VCaP (cell line): ENCODE data around the gene ANKRD9.

Experiments used
- H3K27ac ChIP-seq: fragments of 450-650 bp; 2 replicates; pipeline ENCODE4 v1.5.1; 2017
- CTCF ChIP-seq: fragments of 450-650 bp; conservative IDR thresholded peaks from 2 replicates; pipeline ENCODE4 v1.5.1; 2017; ENCODE audit warnings: mild to moderate bottlenecking, moderate library complexity

The ANKRD9 gene

GRCh38 chr14:102539544-102540314 lies 30.2 kb upstream of the ANKRD9 start:
- TF ChIP-seq CTCF: no peak
- H3K27ac ChIP-seq: no peak overlapping the region

DNA sequence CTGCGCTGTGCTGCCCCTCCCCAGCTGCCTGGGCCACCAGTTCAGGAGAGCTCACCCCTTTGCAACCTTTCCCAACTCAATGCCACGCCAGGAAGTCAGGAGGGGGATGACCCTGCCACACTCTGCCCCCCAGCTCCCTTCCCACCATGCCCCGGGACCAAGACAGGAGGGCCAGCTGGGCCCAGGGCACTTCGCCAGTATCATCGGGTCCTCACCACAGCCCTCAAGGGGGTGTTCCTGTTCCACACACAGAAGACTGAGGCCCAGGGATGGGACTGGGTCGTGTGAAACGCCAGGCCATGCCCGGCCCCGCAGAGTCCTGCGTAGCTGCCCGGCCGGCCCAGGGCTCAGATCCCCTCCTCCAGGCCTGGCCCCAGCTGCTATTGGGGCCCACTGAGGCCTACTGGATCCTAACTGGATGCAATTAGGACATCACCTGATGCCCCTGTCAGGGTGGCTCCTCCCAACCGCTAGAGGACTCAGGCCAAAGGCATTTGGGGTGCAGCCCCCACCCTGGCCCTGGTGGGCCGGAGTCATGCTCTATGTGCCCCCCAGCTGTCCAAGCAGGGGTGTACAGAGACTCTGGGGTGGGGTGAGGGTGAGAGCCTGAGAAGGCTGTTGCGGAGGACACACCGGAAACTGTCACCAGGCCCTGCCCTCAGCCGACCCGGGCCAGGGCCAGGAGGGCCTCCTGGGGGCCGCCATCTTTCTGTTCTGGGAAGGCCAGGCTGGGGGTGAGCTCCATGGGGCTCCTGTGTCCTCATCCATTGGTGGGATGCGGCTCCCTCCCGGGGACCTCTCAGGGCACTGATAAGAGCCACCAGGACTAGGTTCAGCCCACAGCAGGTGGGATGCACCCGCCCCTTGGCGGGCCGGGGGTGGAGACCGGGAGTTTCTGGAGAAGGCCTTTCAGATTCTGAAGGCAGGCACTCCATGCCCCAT lies 29.3 kb upstream of the ANKRD9 start:
- no peak for TF ChIP-seq CTCF

GRCh38 chr14:102537981-102538601 lies 28.5 kb upstream of the ANKRD9 start:
- H3K27ac ChIP-seq: no peak overlapping the region
- no peak for TF ChIP-seq CTCF

More for the DNA sequence above, 29.3 kb upstream of the ANKRD9 start:
- H3K27ac ChIP-seq: no peak overlapping the region

- H3K27ac ChIP-seq: no peak overlapping the region
- TF ChIP-seq CTCF: no peak
Observed at GRCh38 chr14:102532204-102532658, 22.7 kb upstream of the ANKRD9 start.

DNA sequence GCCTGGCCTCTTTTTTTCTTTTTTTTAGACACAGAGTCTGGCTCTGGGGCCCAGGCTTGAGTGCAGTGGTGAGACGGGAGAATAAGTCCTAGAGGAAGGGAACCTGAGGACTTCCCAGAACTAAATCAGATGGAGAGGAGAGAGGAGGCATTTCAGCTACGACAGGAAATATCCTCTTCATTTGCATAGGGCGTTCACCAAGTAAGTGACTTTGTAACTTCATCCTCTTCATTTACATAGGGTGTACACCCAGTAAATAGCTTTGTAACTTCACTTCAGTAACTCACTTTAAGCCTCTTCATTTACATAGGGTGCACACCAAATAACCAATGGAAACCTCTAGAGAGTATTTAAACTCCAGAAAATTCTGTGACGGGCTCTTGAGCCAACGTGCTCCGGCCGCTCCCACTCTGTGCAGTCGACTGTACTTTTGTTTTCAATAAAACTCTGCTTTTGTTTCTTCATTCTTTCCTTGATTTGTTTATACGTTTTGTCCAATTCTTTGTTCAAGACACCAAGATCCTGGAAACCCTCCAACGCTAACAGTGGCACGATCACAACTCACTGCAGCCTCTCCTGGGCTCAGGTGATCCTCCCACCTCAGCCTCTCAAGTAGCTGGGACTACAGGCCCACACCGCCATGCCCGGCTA lies 21.4 kb upstream of the ANKRD9 start:
- TF ChIP-seq CTCF: no peak
- no peak overlapping the region for H3K27ac ChIP-seq

DNA sequence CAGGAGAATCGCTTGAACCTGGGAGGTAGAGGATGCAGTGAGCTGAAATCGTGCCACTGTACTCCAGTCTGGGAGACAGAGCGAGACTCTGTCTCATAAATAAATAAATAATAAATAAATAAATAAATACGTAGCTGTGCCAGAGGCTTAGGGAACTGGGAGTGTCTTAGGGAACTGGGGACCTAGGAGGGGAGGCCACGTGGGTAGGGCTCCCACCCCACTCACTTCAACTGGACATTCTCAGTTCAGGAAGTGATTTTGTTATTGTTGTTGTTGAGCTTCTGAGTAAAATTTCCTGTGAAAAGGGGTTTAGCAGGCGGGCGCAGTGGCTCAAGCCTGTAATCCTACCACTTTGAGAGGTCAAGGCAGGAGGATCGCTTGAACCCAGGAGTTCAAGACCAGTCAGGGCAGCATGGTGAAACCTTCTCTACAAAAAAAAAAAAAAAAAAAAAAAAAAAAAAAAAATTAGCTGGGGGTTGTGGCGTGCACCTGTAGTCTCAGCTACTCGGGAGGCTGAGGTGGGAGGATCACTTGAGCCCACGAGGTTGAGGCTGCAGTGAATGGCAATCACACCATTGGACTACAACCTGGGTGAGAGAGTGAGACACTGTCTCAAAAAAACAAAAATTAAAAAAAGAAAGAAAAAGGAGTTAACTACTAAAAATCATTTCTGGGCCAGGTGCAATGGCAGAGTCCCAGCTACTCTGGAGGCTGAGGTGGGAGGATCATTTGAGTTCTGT lies 19.0 kb upstream of the ANKRD9 start:
- TF ChIP-seq CTCF: no peak
- H3K27ac ChIP-seq: no peak overlapping the region
